IPS DF 6.9 (cell line): Measurements from ENCODE around the gene ANKRD17.
"Not testable (repeated sequence)": the region's sequence is repeated elsewhere in the genome, so short reads cannot be mapped to it uniquely, and the experiment has no call there.

Experiments
- DNase-seq: peaks from one replicate; pipeline ENCODE4 v3.0.0-alpha.2; 2013; ENCODE audit warnings: low read depth, low spot score
- H3K27ac ChIP-seq: one replicate; pipeline ENCODE4 v1.5.1; 2013; ENCODE audit warnings: low read length, control low read depth
- H3K27me3 ChIP-seq: 2 replicates; pipeline ENCODE4 v1.6.1; 2013; ENCODE audit warnings: mild to moderate bottlenecking, low read length; ENCODE audit not compliant: control insufficient read depth, insufficient read depth
- H3K36me3 ChIP-seq: 2 replicates; pipeline ENCODE4 v1.6.1; 2013; ENCODE audit warnings: low read length; ENCODE audit not compliant: control insufficient read depth, insufficient read depth
- H3K4me1 ChIP-seq: 2 replicates; pipeline ENCODE4 v1.6.1; 2013; ENCODE audit warnings: low read length; ENCODE audit not compliant: control insufficient read depth, insufficient read depth
- H3K4me3 ChIP-seq: 2 replicates; pipeline ENCODE4 v1.5.1; 2013; ENCODE audit warnings: mild to moderate bottlenecking, low read length
- H3K9me3 ChIP-seq: 2 replicates; pipeline ENCODE4 v1.6.1; 2013; ENCODE audit warnings: low read length, inconsistent platforms; ENCODE audit not compliant: control insufficient read depth, insufficient read depth
- WGBS: extraction: QIAGEN DNeasy Blood & Tissue Kit; methylation state at CpG from one replicate; pipeline ENCODE4 v1.1.7; 2013; ENCODE audit warnings: mixed read lengths, missing lambda C conversion rate; ENCODE audit not compliant: insufficient read length, insufficient coverage; 5-methylcytosine and 5-hydroxymethylcytosine counted together

Gene ANKRD17

DNA sequence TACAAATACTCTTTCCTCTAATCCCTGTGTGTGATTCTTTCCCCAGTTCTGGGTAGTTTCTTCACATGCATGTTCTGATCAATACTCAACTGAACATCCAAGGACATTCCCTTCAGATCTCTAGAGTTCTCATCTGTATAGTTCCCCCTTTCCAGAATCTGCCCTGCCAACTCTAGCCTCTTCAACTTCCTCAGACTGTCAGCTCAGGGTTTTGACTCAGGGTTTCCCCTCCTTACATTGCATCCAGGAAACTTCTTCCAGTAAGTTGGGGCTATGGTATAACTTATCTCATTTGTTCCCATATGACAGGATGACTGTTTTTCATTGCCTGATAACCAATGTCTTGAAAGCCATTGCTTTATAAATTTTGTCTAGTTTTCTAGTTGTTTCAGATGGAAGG lies 14.2 kb upstream of the ANKRD17 start:
- Histone ChIP-seq H3K36me3 (no peaks in the 10 kb centered on the region), H3K27me3 (no peaks in the 10 kb centered on the region), H3K4me3 (no peak overlapping the region), H3K27ac (no peak overlapping the region), H3K4me1 (no peaks in the 10 kb centered on the region), H3K9me3 (no peaks in the 10 kb centered on the region; the same call in 1 of the 2 replicates)
- DNase-seq = no peak

GRCh38 chr4:73267050-73267449 lies 8.5 kb upstream of the ANKRD17 start:
- no peak overlapping the region for H3K4me3 ChIP-seq
- no CpG with 5 or more reads among the region's 2 CpGs for WGBS
- H3K4me1 ChIP-seq = no peaks in the 10 kb centered on the region
- H3K9me3 ChIP-seq = no peaks in the 10 kb centered on the region; the same call in 1 of the 2 replicates
- no peaks in the 10 kb centered on the region for H3K36me3 ChIP-seq
- DNase-seq = no peak
- no peaks in the 10 kb centered on the region for H3K27me3 ChIP-seq
- no peak overlapping the region for H3K27ac ChIP-seq

DNA sequence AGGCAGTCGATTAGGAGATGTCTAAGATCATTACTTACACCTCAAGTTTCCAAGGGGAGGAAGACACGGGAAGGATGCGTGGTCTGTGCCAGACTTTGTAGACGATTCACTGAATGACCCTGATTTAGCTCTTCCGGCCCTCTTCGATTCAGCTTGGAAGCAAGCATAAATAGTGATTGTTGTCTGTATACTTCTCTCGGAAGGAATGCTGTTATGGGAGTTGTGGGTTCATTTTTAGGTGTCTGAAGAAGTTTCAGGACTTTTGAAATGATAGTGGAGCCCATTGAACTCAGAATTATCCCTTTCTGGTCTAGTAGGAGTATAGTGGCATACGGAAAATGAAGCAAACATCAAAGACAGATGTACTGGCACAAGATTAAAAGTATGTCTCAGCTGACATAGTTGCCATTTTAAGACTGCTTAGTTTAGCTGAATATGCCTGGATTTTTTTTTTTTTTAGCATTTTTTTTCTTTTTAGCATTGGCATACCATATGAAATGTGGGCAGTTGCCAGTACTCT lies 1.0 kb upstream of the ANKRD17 start:
- H3K9me3 ChIP-seq = no peaks in the 10 kb centered on the region
- no peaks in the 10 kb centered on the region for H3K36me3 ChIP-seq
- H3K27ac ChIP-seq = no peak overlapping the region
- H3K4me3 ChIP-seq = peak overlapping the region; percentile 89
- H3K4me1 ChIP-seq = no peaks in the 10 kb centered on the region
- no peaks in the 10 kb centered on the region for H3K27me3 ChIP-seq
- DNase-seq = no peak
- WGBS = no CpG with 5 or more reads among the region's 8 CpGs

DNA sequence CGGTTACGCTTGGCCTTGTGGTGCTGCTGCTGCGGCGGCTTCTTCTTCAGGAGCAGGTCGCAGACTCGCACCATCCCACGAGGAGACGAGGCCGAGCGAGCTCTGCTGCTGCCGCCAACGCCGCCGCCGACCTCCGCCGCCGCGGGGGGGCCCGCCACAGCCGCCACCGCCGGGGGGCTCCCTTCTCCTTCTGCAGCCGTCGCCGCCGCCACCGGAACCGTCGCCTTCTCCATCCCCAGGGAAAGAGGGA lies 237 bp downstream of the ANKRD17 start:
- Histone ChIP-seq H3K36me3 (no peaks in the 10 kb centered on the region), H3K27ac (no peak overlapping the region), H3K9me3 (no peaks in the 10 kb centered on the region), H3K4me3 (peak overlapping the region; percentile 89; the same call in 1 of the 2 replicates), H3K27me3 (no peaks in the 10 kb centered on the region), H3K4me1 (no peaks in the 10 kb centered on the region)
- DNase-seq = no peak
- no CpG with 5 or more reads among the region's 30 CpGs for WGBS

- no peak overlapping the region for H3K27ac ChIP-seq
- H3K9me3 ChIP-seq = no peaks in the 10 kb centered on the region
- no peaks in the 10 kb centered on the region for H3K27me3 ChIP-seq
- H3K4me3 ChIP-seq = peak overlapping the region; percentile 89; the same call in 1 of the 2 replicates
- DNase-seq = no peak
- no CpG with 5 or more reads among the region's 34 CpGs for WGBS
- H3K4me1 ChIP-seq = no peaks in the 10 kb centered on the region
- H3K36me3 ChIP-seq = no peaks in the 10 kb centered on the region
These were observed 755 bp downstream of the ANKRD17 start for GRCh38 chr4:73257651-73258435.

GRCh38 chr4:73257234-73257633 lies 1.4 kb downstream of the ANKRD17 start:
- Histone ChIP-seq H3K4me3 (peak overlapping the region; percentile 89; the same call in 1 of the 2 replicates), H3K4me1 (no peaks in the 10 kb centered on the region), H3K27me3 (no peaks in the 10 kb centered on the region), H3K9me3 (no peaks in the 10 kb centered on the region), H3K27ac (no peak overlapping the region), H3K36me3 (no peaks in the 10 kb centered on the region)
- WGBS = no CpG with 5 or more reads among the region's 6 CpGs
- no peak for DNase-seq

- H3K36me3 ChIP-seq, H3K27ac ChIP-seq, H3K9me3 ChIP-seq, H3K4me3 ChIP-seq, DNase-seq, H3K27me3 ChIP-seq, H3K4me1 ChIP-seq: not testable (repeated sequence)
- WGBS = no CpG with 5 or more reads among the region's 8 CpGs
These were observed 2.8 kb downstream of the ANKRD17 start for GRCh38 chr4:73255847-73256246.

DNA sequence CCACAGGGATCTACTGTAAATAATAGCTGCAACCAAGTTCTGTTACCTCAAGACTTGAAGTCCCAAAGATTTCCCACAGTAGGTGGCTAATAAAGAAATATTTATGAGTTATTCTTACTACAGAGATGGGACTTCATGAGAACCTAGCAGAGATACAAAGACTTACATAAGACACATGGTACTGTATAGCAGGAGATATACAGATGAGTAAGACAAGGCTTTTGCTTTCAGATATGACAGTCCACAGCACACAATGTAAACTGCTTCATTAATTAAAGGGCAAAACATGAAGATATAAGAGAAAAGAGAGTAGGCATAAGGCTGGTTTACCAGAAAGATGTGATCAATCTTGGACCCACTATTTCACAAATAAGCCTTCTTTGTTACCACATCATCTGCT lies 6.6 kb downstream of the ANKRD17 start:
- no peak for DNase-seq
- no peak overlapping the region for H3K27ac ChIP-seq
- H3K4me3 ChIP-seq = no peak overlapping the region
- H3K9me3 ChIP-seq = no peaks in the 10 kb centered on the region
- no peaks in the 10 kb centered on the region for H3K36me3 ChIP-seq
- H3K4me1 ChIP-seq = no peaks in the 10 kb centered on the region; the same call in 1 of the 2 replicates
- H3K27me3 ChIP-seq = no peaks in the 10 kb centered on the region

DNA sequence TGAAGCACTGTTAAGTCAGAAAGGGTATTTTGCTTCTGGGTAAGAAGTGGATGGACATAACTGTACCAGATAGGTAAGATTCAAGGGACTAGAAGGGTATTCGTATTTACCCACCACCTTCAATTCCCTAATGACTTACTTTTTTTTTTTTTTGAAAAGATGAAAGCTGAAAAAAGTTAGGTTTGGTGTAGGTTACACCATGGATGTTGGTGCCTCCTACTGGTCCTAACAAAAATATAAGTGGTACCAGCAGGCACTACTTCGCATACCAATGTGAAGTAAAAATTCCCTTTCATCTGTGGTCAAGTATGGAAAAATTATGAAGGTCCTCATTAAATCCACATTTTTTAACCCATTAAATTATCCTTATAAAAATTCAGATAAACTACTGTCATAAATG lies 7.2 kb downstream of the ANKRD17 start:
- Histone ChIP-seq H3K36me3 (no peaks in the 10 kb centered on the region), H3K4me1 (no peaks in the 10 kb centered on the region; the same call in 1 of the 2 replicates), H3K4me3 (no peak overlapping the region), H3K27ac (no peak overlapping the region), H3K9me3 (no peaks in the 10 kb centered on the region), H3K27me3 (no peaks in the 10 kb centered on the region)
- WGBS = no CpG with 5 or more reads among the region's 2 CpGs
- no peak for DNase-seq

GRCh38 chr4:73250642-73251041 lies 8.0 kb downstream of the ANKRD17 start:
- no CpG with 5 or more reads among the region's 9 CpGs for WGBS
- Histone ChIP-seq H3K27me3 (no peaks in the 10 kb centered on the region), H3K36me3 (no peaks in the 10 kb centered on the region), H3K27ac (no peak overlapping the region), H3K9me3 (no peaks in the 10 kb centered on the region), H3K4me1 (no peaks in the 10 kb centered on the region; the same call in 1 of the 2 replicates), H3K4me3 (no peak overlapping the region)
- no peak for DNase-seq

DNA sequence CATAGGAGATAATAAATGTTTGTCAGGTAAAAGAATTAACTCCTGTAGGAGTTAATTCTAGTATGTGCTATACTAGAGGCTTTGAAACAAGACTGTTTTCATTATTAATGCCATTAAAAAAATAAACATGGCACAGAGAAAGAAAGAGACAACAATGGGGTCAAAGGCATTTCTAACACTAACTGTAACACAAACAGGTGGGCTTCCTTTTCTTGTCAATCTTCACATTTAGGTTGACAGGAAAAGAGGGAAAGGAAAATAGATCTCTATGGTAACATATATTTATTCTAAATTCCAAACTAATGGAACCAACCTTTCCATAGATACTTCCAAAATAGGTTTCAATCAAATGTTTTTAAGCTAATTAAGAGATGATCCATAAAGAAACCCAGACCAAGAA lies 9.8 kb downstream of the ANKRD17 start:
- Histone ChIP-seq H3K27me3 (no peaks in the 10 kb centered on the region), H3K36me3 (no peaks in the 10 kb centered on the region), H3K27ac (no peak overlapping the region), H3K4me1 (no peaks in the 10 kb centered on the region; the same call in 1 of the 2 replicates), H3K9me3 (no peaks in the 10 kb centered on the region), H3K4me3 (no peak overlapping the region)
- no peak for DNase-seq
